OCI-LY7 (cell line): ENCODE measurements around the gene MIB2. TPM values are rescaled to one million over a fixed set of nuclear protein-coding genes. Genes with fewer than 3 reads are reported as not detected.
"Not testable (repeated sequence)": the region's sequence is repeated elsewhere in the genome, so short reads cannot be mapped to it uniquely, and the experiment has no call there.

Experiments used
- BruUV-seq: library from RNA; stranded (reverse); fragments of 400-500 nt; replicated peaks from 2 replicates; lab custom pipeline; 2021; lab: Mats Ljungman, UMichigan
- CTCF ChIA-PET: fragments of 300-600 bp; sonication (Branson Sonifier 250); formaldehyde crosslinking; loops from one replicate; lab custom pipeline; 2022; ENCODE audit warnings: antibody characterized with exemption; ENCODE audit not compliant: unreplicated experiment; lab: Charles Lee
- POLR2A ChIA-PET: fragments of 300-600 bp; sonication (Branson Sonifier 250); formaldehyde crosslinking; loops from one replicate; lab custom pipeline; 2022; ENCODE audit warnings: antibody characterized with exemption; lab: Charles Lee
- DNase-seq: peaks from one replicate; pipeline ENCODE4 v3.0.0-alpha.2; 2015; ENCODE audit warnings: low spot score
- H2AFZ ChIP-seq: fragments of 200-600 bp; sonication (generic), shearing (Covaris generic); 2 replicates; pipeline ENCODE4 v1.6.1; 2014; ENCODE audit warnings: mild to moderate bottlenecking, antibody characterized with exemption, low read length, moderate library complexity
- H3K27ac ChIP-seq: fragments of 200-600 bp; sonication (generic); 2 replicates; pipeline ENCODE4 v1.5.1; 2014; ENCODE audit warnings: mixed run types, low read depth, mild to moderate bottlenecking, moderate library complexity, low read length, inconsistent platforms; ENCODE audit not compliant: poor library complexity, severe bottlenecking
- H3K36me3 ChIP-seq: fragments of 200-600 bp; sonication (generic); 2 replicates; pipeline ENCODE4 v1.6.1; 2014; ENCODE audit warnings: mild to moderate bottlenecking, antibody characterized with exemption, low read length, moderate library complexity, mixed read lengths; ENCODE audit not compliant: insufficient read depth
- H3K4me1 ChIP-seq: fragments of 200-600 bp; sonication (generic); 2 replicates; pipeline ENCODE4 v1.5.1; 2014; ENCODE audit warnings: mild to moderate bottlenecking, low read length; ENCODE audit not compliant: insufficient read depth, poor library complexity, severe bottlenecking
- H3K4me2 ChIP-seq: fragments of 200-600 bp; sonication (generic); 2 replicates; pipeline ENCODE4 v1.6.1; 2014; ENCODE audit warnings: mild to moderate bottlenecking, low read length
- H3K4me3 ChIP-seq: fragments of 200-600 bp; sonication (generic); 2 replicates; pipeline ENCODE4 v1.5.1; 2014; ENCODE audit warnings: mild to moderate bottlenecking, low read depth, low read length; ENCODE audit not compliant: poor library complexity, severe bottlenecking
- H3K79me2 ChIP-seq: fragments of 200-600 bp; sonication (generic); 2 replicates; pipeline ENCODE4 v1.6.1; 2016; ENCODE audit warnings: low read depth, mild to moderate bottlenecking, low read length, moderate library complexity, mixed read lengths; ENCODE audit not compliant: insufficient read depth
- H3K9me2 ChIP-seq: fragments of 200-600 bp; sonication (generic); 2 replicates; pipeline ENCODE4 v1.6.1; 2016; ENCODE audit warnings: mild to moderate bottlenecking, low read length, mixed read lengths; ENCODE audit not compliant: insufficient read depth
- H3K9me3 ChIP-seq: fragments of 200-600 bp; sonication (generic); 2 replicates; pipeline ENCODE4 v1.6.1; 2014; ENCODE audit warnings: mild to moderate bottlenecking, mixed run types, low read length, mixed read lengths
- H4K20me1 ChIP-seq: fragments of 200-600 bp; sonication (generic); 2 replicates; pipeline ENCODE4 v1.6.1; 2014; ENCODE audit warnings: mild to moderate bottlenecking, antibody characterized with exemption, low read length, moderate library complexity, mixed read lengths; ENCODE audit not compliant: insufficient read depth
- CTCF ChIP-seq: fragments of 200-600 bp; sonication (generic); conservative IDR thresholded peaks from 2 replicates; pipeline ENCODE4 v1.5.1; 2014; ENCODE audit warnings: mild to moderate bottlenecking, antibody characterized with exemption, low read length, moderate library complexity, mixed read lengths
- EZH2phosphoT487 ChIP-seq: fragments of 200-600 bp; sonication (generic); IDR thresholded peaks from 2 replicates; pipeline ENCODE4 v1.6.1; 2018; ENCODE audit warnings: low read depth, borderline replicate concordance, mild to moderate bottlenecking, mixed run types, antibody characterized with exemption, low read length, moderate library complexity, mixed read lengths
- intact Hi-C: fragments of 100-400 bp; cut with micrococcal nuclease; formaldehyde crosslinking; loops from one replicate; pipeline ENCODE4 v1.10.0; 2022; ENCODE audit not compliant: unreplicated experiment
- total RNA-seq, 2 experiments: library from RNA; depleted of rRNA in 1 of 2; stranded (reverse); fragments of >200 nt in 1 of 2; shearing (Covaris generic) in 1 of 2; gene quantifications; 2 replicates each; pipeline ENCODE4 v1.2.3, GENCODE V29; 2014 to 2022

MIB2 gene
- total RNA-seq, 2 experiments from 2014 or later: 54.0 to 64.9 TPM

- CTCF ChIA-PET: no interaction called here
- DNase-seq: no peak
- intact Hi-C loops: no loop called here
- Histone ChIP-seq H3K4me1 (no peaks in the 10 kb centered on the region), H3K4me3 (no peak overlapping the region), H2AFZ (no peak overlapping the region), H3K9me3 (no peaks in the 10 kb centered on the region), H3K9me2 (no peaks in the 10 kb centered on the region), H3K36me3 (no peaks in the 10 kb centered on the region), H3K4me2 (no peak overlapping the region), H3K27ac (no peak overlapping the region), H3K79me2 (no peaks in the 10 kb centered on the region), H4K20me1 (no peaks in the 10 kb centered on the region)
- POLR2A ChIA-PET: no interaction called here
- BruUV-seq: no TSS peak
- no peak for TF ChIP-seq EZH2phosphoT487
- no peak for TF ChIP-seq CTCF
Observed at GRCh38 chr1:1593834-1594601, 21.3 kb upstream of the MIB2 start.

DNA sequence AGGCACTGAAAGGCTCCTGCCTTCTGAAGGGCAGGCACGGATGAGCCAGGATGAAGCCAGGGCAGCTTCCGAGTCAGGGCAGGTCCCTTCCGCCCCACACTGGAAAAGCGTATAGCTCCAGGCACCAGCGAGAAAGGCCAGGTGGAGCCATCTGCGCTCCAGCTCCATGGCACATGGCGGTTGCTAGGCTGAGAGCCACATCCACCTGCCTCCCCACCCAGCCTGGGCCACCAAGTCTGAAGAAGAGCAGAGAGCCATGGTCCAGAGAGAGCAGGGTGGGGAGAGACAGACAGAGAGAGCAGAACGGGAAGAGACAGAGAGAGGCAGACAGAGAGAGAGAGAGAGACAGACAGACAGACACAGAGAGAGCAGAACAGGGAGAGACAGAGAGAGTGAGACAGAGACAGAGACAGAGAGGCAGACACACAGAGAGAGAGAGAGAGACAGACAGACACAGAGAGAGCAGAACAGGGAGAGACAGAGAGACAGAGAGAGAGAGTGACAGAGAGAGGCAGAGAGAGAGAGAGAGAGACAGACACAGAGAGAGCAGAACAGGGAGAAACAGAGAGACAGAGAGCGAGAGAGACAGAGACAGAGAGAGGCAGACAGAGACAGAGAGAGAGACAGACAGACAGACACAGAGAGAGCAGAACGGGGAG, 20.6 kb upstream of the MIB2 start:
- TF ChIP-seq CTCF (no peak), EZH2phosphoT487 (no peak)

GRCh38 chr1:1595341-1595740, 20.0 kb upstream of the MIB2 start:
- POLR2A ChIA-PET, H3K4me3 ChIP-seq, H3K36me3 ChIP-seq, intact Hi-C loops, H3K9me3 ChIP-seq, H2AFZ ChIP-seq, CTCF ChIA-PET, H3K79me2 ChIP-seq, DNase-seq, H3K4me1 ChIP-seq, H4K20me1 ChIP-seq, H3K4me2 ChIP-seq, H3K9me2 ChIP-seq, BruUV-seq, H3K27ac ChIP-seq: not testable (repeated sequence)

More for the DNA sequence above, 20.6 kb upstream of the MIB2 start:
- Histone ChIP-seq H3K4me3 (no peak overlapping the region), H3K36me3 (no peaks in the 10 kb centered on the region), H4K20me1 (no peaks in the 10 kb centered on the region), H3K9me3 (no peaks in the 10 kb centered on the region), H3K4me1 (no peaks in the 10 kb centered on the region), H2AFZ (no peak overlapping the region), H3K27ac (no peak overlapping the region), H3K4me2 (no peak overlapping the region), H3K79me2 (no peaks in the 10 kb centered on the region), H3K9me2 (no peaks in the 10 kb centered on the region)
- intact Hi-C loops: no loop called here
- no peak for DNase-seq
- POLR2A ChIA-PET: no interaction called here
- CTCF ChIA-PET: no interaction called here
- BruUV-seq: no TSS peak
